COR-L47 (cell line): Measurements from ENCODE around the gene CDYL2.
"Not testable (repeated sequence)": the region's sequence is repeated elsewhere in the genome, so short reads cannot be mapped to it uniquely, and the experiment has no call there.

Experiments
- DNase-seq: peaks from one replicate; lab custom pipeline; 2025; lab: John Stamatoyannopoulos, UW

The CDYL2 gene

GRCh38 chr16:80746231-80746630 lies 58.2 kb downstream of the CDYL2 start:
- no peak for DNase-seq

GRCh38 chr16:80744856-80745255 lies 59.5 kb downstream of the CDYL2 start:
- DNase-seq: no peak

- DNase-seq: no peak
Measured at GRCh38 chr16:80743772-80744171, 60.6 kb downstream of the CDYL2 start.

GRCh38 chr16:80743273-80743672 lies 61.1 kb downstream of the CDYL2 start:
- DNase-seq: no peak

GRCh38 chr16:80742331-80742730 lies 62.1 kb downstream of the CDYL2 start:
- DNase-seq: no peak

- no peak for DNase-seq
Measured at GRCh38 chr16:80741724-80742123, 62.7 kb downstream of the CDYL2 start.

- no peak for DNase-seq
Measured at GRCh38 chr16:80739523-80739922, 64.9 kb downstream of the CDYL2 start.

GRCh38 chr16:80738521-80738920 lies 65.9 kb downstream of the CDYL2 start:
- no peak for DNase-seq

- no peak for DNase-seq
Measured at GRCh38 chr16:80735846-80736245, 68.6 kb downstream of the CDYL2 start.

GRCh38 chr16:80733407-80733806 lies 71.0 kb downstream of the CDYL2 start:
- DNase-seq: no peak

- DNase-seq: no peak
Measured at GRCh38 chr16:80731915-80732314, 72.5 kb downstream of the CDYL2 start.

- DNase-seq: not testable (repeated sequence)
Measured at GRCh38 chr16:80727066-80727763, 77.2 kb downstream of the CDYL2 start.

GRCh38 chr16:80725566-80726162 lies 78.7 kb downstream of the CDYL2 start:
- no peak for DNase-seq

GRCh38 chr16:80723981-80724380 lies 80.4 kb downstream of the CDYL2 start:
- DNase-seq: no peak

- no peak for DNase-seq
Measured at GRCh38 chr16:80723091-80723490, 81.3 kb downstream of the CDYL2 start.

- DNase-seq: no peak
Measured at GRCh38 chr16:80720804-80721371, 83.5 kb downstream of the CDYL2 start.

- no peak for DNase-seq
Measured at GRCh38 chr16:80719573-80719972, 84.8 kb downstream of the CDYL2 start.

- DNase-seq: no peak
Measured at GRCh38 chr16:80718480-80719220, 85.7 kb downstream of the CDYL2 start.

GRCh38 chr16:80717611-80718010 lies 86.8 kb downstream of the CDYL2 start:
- no peak for DNase-seq

GRCh38 chr16:80716564-80717139 lies 87.7 kb downstream of the CDYL2 start:
- no peak for DNase-seq

- DNase-seq: no peak
Measured at GRCh38 chr16:80711406-80711805, 93.0 kb downstream of the CDYL2 start.

GRCh38 chr16:80710918-80711317 lies 93.5 kb downstream of the CDYL2 start:
- DNase-seq: no peak

- no peak for DNase-seq
Measured at GRCh38 chr16:80708823-80709222, 95.6 kb downstream of the CDYL2 start.
